ENCODE results near the gene CFAP99. TPM values are rescaled to one million over a fixed set of nuclear protein-coding genes. Genes with fewer than 3 reads are reported as not detected.

CFAP99 gene
- polyA plus RNA-seq, 3 donors: 0.15 to 0.27 TPM; not detected in 1

GRCh38 chr4:2390146-2390545, 28.6 kb upstream of the CFAP99 start:
- H3K4me1 Mint-ChIP-seq: peaks cover 23% of the 10 kb centered on the region

GRCh38 chr4:2390784-2391421, 27.9 kb upstream of the CFAP99 start:
- Histone ChIP-seq H3K9me3 (replicated peaks in 1 of 2; ENCODE audit: control insufficient read depth in 1 of 2, insufficient read depth in 1 of 2, low read length in 2 of 2) (no peaks in the 10 kb centered on the region), H4K20me1 (ENCODE audit: insufficient read depth, low read length) (no peaks in the 10 kb centered on the region), H3K9ac (ENCODE audit: insufficient read depth, low read length, poor library complexity, severe bottlenecking) (no peak overlapping the region), H3K4me2 (replicated peaks; ENCODE audit: extremely low read depth, low read length, poor library complexity, severe bottlenecking) (no peak overlapping the region), H3K27me3 (ENCODE audit: control insufficient read depth in 2 of 2, insufficient read depth in 2 of 2, low read length in 2 of 2) (peaks cover 7 to 46% of the 10 kb centered on the region in 2 donors), H3K36me3 (replicated peaks in 1 of 2; ENCODE audit: control insufficient read depth in 1 of 2, insufficient read depth in 2 of 2, low read length in 2 of 2) (no peaks in the 10 kb centered on the region), H3K79me2 (ENCODE audit: insufficient read depth, low read length) (no peaks in the 10 kb centered on the region), H2AFZ (ENCODE audit: insufficient read depth, low read depth, low read length, poor library complexity, severe bottlenecking) (no peak overlapping the region), H3K4me1 (ENCODE audit: control insufficient read depth in 1 of 2, insufficient read depth in 2 of 2, low read length in 2 of 2) (peaks cover 0 to 2% of the 10 kb centered on the region in 2 donors), H3K4me3 (replicated peaks in 1 of 3; ENCODE audit: low read depth in 2 of 3, low read length in 3 of 3) (no peak overlapping the region), H3K27ac (ENCODE audit: low read depth in 1 of 2, low read length in 2 of 2) (no peak overlapping the region)
- peaks cover 23% of the 10 kb centered on the region for H3K4me1 Mint-ChIP-seq
- intact Hi-C loops (cut with micrococcal nuclease): no loop called here
- no peak for DNase-seq
- peak overlapping the region in 3 of 7 donors; percentile 37 to 75 (median 56) for H3K27ac Mint-ChIP-seq
- peaks cover 43 to 59% (median 45%) of the 10 kb centered on the region in 3 donors for H3K27me3 Mint-ChIP-seq (ENCODE audit: low read depth in 3 of 3)
- H3K9me3 Mint-ChIP-seq: peaks cover 0 to 4% (median 0%) of the 10 kb centered on the region in 7 donors
- TF ChIP-seq CTCF (IDR thresholded peaks at IDR 0.05): no peak
- WGBS (ENCODE audit: insufficient coverage): 7% methylated on average over 16 of the region's 20 CpGs
- peak overlapping the region in 1 of 2 donors; percentile 66 for H3K4me3 Mint-ChIP-seq
- H3K36me3 Mint-ChIP-seq: peaks cover 0 to 2% of the 10 kb centered on the region in 2 donors

More at GRCh38 chr4:2390146-2390545, 28.6 kb upstream of the CFAP99 start:
- peaks cover 7 to 46% of the 10 kb centered on the region in 2 donors for H3K27me3 ChIP-seq (ENCODE audit: control insufficient read depth in 2 of 2, insufficient read depth in 2 of 2, low read length in 2 of 2)
- no peaks in the 10 kb centered on the region for H3K79me2 ChIP-seq (ENCODE audit: insufficient read depth, low read length)
- no peak overlapping the region for H3K4me3 ChIP-seq (replicated peaks in 1 of 3; ENCODE audit: low read depth in 2 of 3, low read length in 3 of 3)
- intact Hi-C loops (cut with micrococcal nuclease): no loop called here
- H4K20me1 ChIP-seq (ENCODE audit: insufficient read depth, low read length): no peaks in the 10 kb centered on the region
- no peaks in the 10 kb centered on the region for H3K9me3 ChIP-seq (replicated peaks in 1 of 2; ENCODE audit: control insufficient read depth in 1 of 2, insufficient read depth in 1 of 2, low read length in 2 of 2)
- WGBS (ENCODE audit: insufficient coverage): 34% methylated on average over 8 of the region's 9 CpGs
- H3K9me3 Mint-ChIP-seq: peaks cover 0 to 4% (median 0%) of the 10 kb centered on the region in 7 donors
- peak overlapping the region in 1 of 2 donors; percentile 27 for H3K4me3 Mint-ChIP-seq
- no peaks in the 10 kb centered on the region for H3K36me3 ChIP-seq (replicated peaks in 1 of 2; ENCODE audit: control insufficient read depth in 1 of 2, insufficient read depth in 2 of 2, low read length in 2 of 2)
- H3K27me3 Mint-ChIP-seq (ENCODE audit: low read depth in 3 of 3): peaks cover 42 to 57% (median 44%) of the 10 kb centered on the region in 3 donors
- no peak overlapping the region for H3K4me2 ChIP-seq (replicated peaks; ENCODE audit: extremely low read depth, low read length, poor library complexity, severe bottlenecking)
- H3K27ac Mint-ChIP-seq: no peak overlapping the region
- TF ChIP-seq CTCF (IDR thresholded peaks at IDR 0.05): no peak
- no peak overlapping the region for H2AFZ ChIP-seq (ENCODE audit: insufficient read depth, low read depth, low read length, poor library complexity, severe bottlenecking)
- no peak for DNase-seq
- H3K27ac ChIP-seq (ENCODE audit: low read depth in 1 of 2, low read length in 2 of 2): no peak overlapping the region
- H3K9ac ChIP-seq (ENCODE audit: insufficient read depth, low read length, poor library complexity, severe bottlenecking): no peak overlapping the region
- peaks cover 0 to 2% of the 10 kb centered on the region in 2 donors for H3K4me1 ChIP-seq (ENCODE audit: control insufficient read depth in 1 of 2, insufficient read depth in 2 of 2, low read length in 2 of 2)
- H3K36me3 Mint-ChIP-seq: peaks cover 0 to 2% of the 10 kb centered on the region in 2 donors
